Measurements from ENCODE around the gene SLC2A5.

DNA sequence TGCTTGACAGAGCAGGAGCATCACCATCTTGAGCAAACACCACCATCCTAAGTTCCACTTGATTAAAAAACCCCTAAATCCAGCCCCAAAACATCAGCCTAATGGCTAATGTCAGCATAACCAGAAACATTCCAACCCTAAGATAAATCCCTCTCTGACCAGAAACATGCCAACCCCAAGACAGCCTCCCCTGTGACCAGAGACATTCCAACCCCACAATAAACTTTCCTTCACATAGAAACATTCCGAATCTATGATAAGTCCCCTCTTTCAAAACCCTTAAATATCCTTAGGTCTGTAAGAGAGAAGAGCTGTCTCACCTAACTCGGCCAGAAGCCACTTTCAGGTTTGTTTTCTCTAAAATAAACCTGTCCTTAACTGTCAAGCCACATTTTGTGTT is 17.4 kb upstream of the SLC2A5 start:
- TF ChIP-seq, protein P1, sequence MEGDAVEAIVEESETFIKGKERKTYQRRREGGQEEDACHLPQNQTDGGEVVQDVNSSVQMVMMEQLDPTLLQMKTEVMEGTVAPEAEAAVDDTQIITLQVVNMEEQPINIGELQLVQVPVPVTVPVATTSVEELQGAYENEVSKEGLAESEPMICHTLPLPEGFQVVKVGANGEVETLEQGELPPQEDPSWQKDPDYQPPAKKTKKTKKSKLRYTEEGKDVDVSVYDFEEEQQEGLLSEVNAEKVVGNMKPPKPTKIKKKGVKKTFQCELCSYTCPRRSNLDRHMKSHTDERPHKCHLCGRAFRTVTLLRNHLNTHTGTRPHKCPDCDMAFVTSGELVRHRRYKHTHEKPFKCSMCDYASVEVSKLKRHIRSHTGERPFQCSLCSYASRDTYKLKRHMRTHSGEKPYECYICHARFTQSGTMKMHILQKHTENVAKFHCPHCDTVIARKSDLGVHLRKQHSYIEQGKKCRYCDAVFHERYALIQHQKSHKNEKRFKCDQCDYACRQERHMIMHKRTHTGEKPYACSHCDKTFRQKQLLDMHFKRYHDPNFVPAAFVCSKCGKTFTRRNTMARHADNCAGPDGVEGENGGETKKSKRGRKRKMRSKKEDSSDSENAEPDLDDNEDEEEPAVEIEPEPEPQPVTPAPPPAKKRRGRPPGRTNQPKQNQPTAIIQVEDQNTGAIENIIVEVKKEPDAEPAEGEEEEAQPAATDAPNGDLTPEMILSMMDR (IDR thresholded peaks at IDR 0.05; ENCODE audit: low read depth, low read length), result no peak
- no peak for TF ChIP-seq EZH2phosphoT487 (IDR thresholded peaks at IDR 0.05; ENCODE audit: low read depth)

Measured in OCI-LY3 (cell line).